GM12878 (cell line): ENCODE data around the gene MAP3K7CL. TPM values are rescaled to one million over a fixed set of nuclear protein-coding genes. Genes with fewer than 3 reads are reported as not detected.

Experiments
- ATAC-seq: fragments of 200-7000 bp; cut with Tn5 transposase; 3 replicates; pipeline ENCODE4 v1.9.1; 2020; ENCODE audit warnings: mild to moderate bottlenecking, moderate library complexity
- BruUV-seq: library from RNA; stranded (reverse); fragments of 400-500 nt; replicated peaks from 2 replicates; lab custom pipeline; 2021; lab: Mats Ljungman, UMichigan
- CTCF ChIA-PET: fragments of 300-600 bp; sonication (Branson Sonifier 250); formaldehyde crosslinking; extraction: SDS; loops from one replicate; lab custom pipeline; 2021; ENCODE audit warnings: inconsistent platforms; lab: Yijun Ruan, JAX
- POLR2A ChIA-PET: fragments of 350-600 bp; formaldehyde crosslinking; extraction: SDS; loops from one replicate; lab custom pipeline; 2021; ENCODE audit warnings: inconsistent platforms; lab: Charles Lee
- RAD21 ChIA-PET: fragments of 300-600 bp; sonication (Branson Sonifier 250); formaldehyde crosslinking; loops from one replicate; lab custom pipeline; 2023; ENCODE audit warnings: antibody characterized with exemption; ENCODE audit not compliant: unreplicated experiment; lab: Charles Lee
- SMC1A ChIA-PET: fragments of 300-600 bp; sonication (Branson Sonifier 250); formaldehyde crosslinking; loops from one replicate; lab custom pipeline; 2023; ENCODE audit not compliant: unreplicated experiment, uncharacterized antibody; lab: Charles Lee
- DNase-seq: peaks from one replicate; pipeline ENCODE4 v3.0.0-alpha.2; 2011; ENCODE audit warnings: low read depth, low spot score
- FAIRE-seq: peaks from 3 replicates; lab custom pipeline; 2011; peaks lifted over from hg19 to GRCh38; lab: Jason Lieb, UNC
- H2AFZ ChIP-seq: 2 replicates; pipeline ENCODE4 v1.6.0; 2011; ENCODE audit warnings: low read depth, low read length, control low read depth; ENCODE audit not compliant: control insufficient read depth
- H3K27ac ChIP-seq: 2 replicates; pipeline ENCODE4 v1.5.1; 2011; ENCODE audit warnings: control low read depth; ENCODE audit not compliant: control insufficient read depth, insufficient read depth
- H3K27me3 ChIP-seq, 2 experiments: replicated peaks in 1 of 2; 2 replicates each; pipeline versions ENCODE4 v1.6.0 to v1.6.1; 2011; ENCODE audit warnings: low read length in 1 of 2; ENCODE audit not compliant: control insufficient read depth in 2 of 2, insufficient read depth in 2 of 2
- H3K36me3 ChIP-seq, 2 experiments: 2 replicates each; pipeline ENCODE4 v1.5.1; 2011; ENCODE audit warnings: low read length in 1 of 2; ENCODE audit not compliant: control insufficient read depth in 2 of 2, insufficient read depth in 2 of 2
- H3K4me1 ChIP-seq: 2 replicates; pipeline ENCODE4 v1.6.1; 2011; ENCODE audit warnings: mild to moderate bottlenecking, low read length, moderate library complexity, mixed read lengths; ENCODE audit not compliant: control insufficient read depth, insufficient read depth
- H3K4me2 ChIP-seq: 2 replicates; pipeline ENCODE4 v1.6.0; 2011; ENCODE audit warnings: control low read depth; ENCODE audit not compliant: control insufficient read depth, insufficient read depth
- H3K4me3 ChIP-seq: fragments of 200-600 bp; sonication (generic); 2 replicates; pipeline ENCODE4 v1.5.1; 2016
- H3K79me2 ChIP-seq: 2 replicates; pipeline ENCODE4 v1.6.0; 2011; ENCODE audit warnings: low read length; ENCODE audit not compliant: control insufficient read depth, insufficient read depth
- H3K9ac ChIP-seq: 2 replicates; pipeline ENCODE4 v1.8.0; 2011; ENCODE audit warnings: low read length, control low read depth, mixed read lengths; ENCODE audit not compliant: control insufficient read depth, insufficient read depth
- H3K9me3 ChIP-seq: replicated peaks from 3 replicates; pipeline ENCODE4 v1.5.1; 2011; ENCODE audit warnings: mild to moderate bottlenecking, low read length; ENCODE audit not compliant: control insufficient read depth, insufficient read depth
- H4K20me1 ChIP-seq: 2 replicates; pipeline ENCODE4 v1.6.0; 2011; ENCODE audit not compliant: control insufficient read depth, insufficient read depth
- BCL11A ChIP-seq: IDR thresholded peaks from 2 replicates; pipeline ENCODE4 v1.6.1; 2011; ENCODE audit warnings: low read depth, low read length
- BHLHE40 ChIP-seq, 2 experiments: fragments of 450-650 bp in 1 of 2; IDR thresholded peaks; 2 replicates each; pipeline ENCODE4 v1.6.1; 2011 to 2017; ENCODE audit warnings: low read depth in 2 of 2, borderline replicate concordance in 1 of 2, improper control_type of control experiment in 1 of 2, low read length in 1 of 2, mild to moderate bottlenecking in 1 of 2
- CBX5 ChIP-seq: sonication (generic); IDR thresholded peaks from 2 replicates; pipeline ENCODE4 v1.6.1; 2016; ENCODE audit warnings: low read depth, moderate library complexity, mild to moderate bottlenecking, inconsistent platforms
- CHD2 ChIP-seq: IDR thresholded peaks from 2 replicates; pipeline ENCODE4 v1.6.1; 2011; ENCODE audit warnings: low read depth, low read length, improper control_type of control experiment, borderline replicate concordance
- EZH2 ChIP-seq: IDR thresholded peaks from 2 replicates; pipeline ENCODE4 v1.6.1; 2012; ENCODE audit warnings: low read depth, mild to moderate bottlenecking, control low read depth, inconsistent platforms, low read length, borderline replicate concordance; ENCODE audit not compliant: control insufficient read depth
- IKZF1 ChIP-seq: fragments of 450-650 bp; conservative IDR thresholded peaks from 2 replicates; pipeline ENCODE4 v1.6.1; 2017; ENCODE audit warnings: antibody characterized with exemption, mild to moderate bottlenecking
- IKZF2 ChIP-seq, 2 experiments: fragments of 450-650 bp; IDR thresholded peaks; 2 replicates each; pipeline ENCODE4 v1.6.1; 2017; ENCODE audit warnings: mild to moderate bottlenecking in 2 of 2, moderate library complexity in 2 of 2
- MEF2B ChIP-seq: fragments of 450-650 bp; IDR thresholded peaks from 2 replicates; pipeline ENCODE4 v1.6.1; 2018; ENCODE audit warnings: mild to moderate bottlenecking, moderate library complexity; ENCODE audit not compliant: partially characterized antibody, poor library complexity, severe bottlenecking
- NBN ChIP-seq: fragments of 450-650 bp; IDR thresholded peaks from 2 replicates; pipeline ENCODE4 v1.6.1; 2016
- POLR2A ChIP-seq: IDR thresholded peaks from 2 replicates; pipeline ENCODE4 v1.6.1; 2011; ENCODE audit warnings: low read depth, mild to moderate bottlenecking, low read length
- POLR2AphosphoS5 ChIP-seq: IDR thresholded peaks from 2 replicates; pipeline ENCODE4 v1.6.1; 2011; ENCODE audit warnings: mild to moderate bottlenecking, low read length, inconsistent platforms
- POU2F2 ChIP-seq: IDR thresholded peaks from 3 replicates; pipeline ENCODE4 v1.6.1; 2011; ENCODE audit warnings: low read depth, mild to moderate bottlenecking, low read length, borderline replicate concordance
- RELA ChIP-seq: fragments of 450-650 bp; IDR thresholded peaks from 2 replicates; pipeline ENCODE4 v1.8.0; 2014; ENCODE audit warnings: borderline replicate concordance; ENCODE audit not compliant: partially characterized antibody
- RUNX3 ChIP-seq: IDR thresholded peaks from 2 replicates; pipeline ENCODE4 v1.6.1; 2012; ENCODE audit warnings: low read length, inconsistent platforms
- SIN3A ChIP-seq: IDR thresholded peaks from 2 replicates; pipeline ENCODE4 v1.6.1; 2012; ENCODE audit warnings: low read depth, low read length, improper control_type of control experiment
- WGBS: methylation state at CpG from one replicate; pipeline ENCODE4 v1.1.6; 2016; ENCODE audit warnings: low lambda C conversion rate; ENCODE audit not compliant: insufficient replicate concordance, insufficient coverage; ENCODE audit errors: missing lambda C conversion rate; 5-methylcytosine and 5-hydroxymethylcytosine counted together
- in situ Hi-C: fragments of 300-500 bp; cut with MboI; formaldehyde crosslinking; loops from 9 replicates; pipeline ENCODE4 v1.14.3; 2018; ENCODE audit warnings: mixed read lengths
- intact Hi-C: fragments of 100-400 bp; cut with micrococcal nuclease; formaldehyde crosslinking; loops from one replicate; pipeline ENCODE4 v1.14.2; 2022; ENCODE audit not compliant: unreplicated experiment
- polyA plus RNA-seq, 11 experiments: library from polyadenylated mRNA; depleted of rRNA in 4 of 11; unstranded in 6 of 11; stranded (reverse) in 5 of 11; fragments of >200 nt; fragmentation: Nextera tagmentation in 4 of 11; fragmentation: Illumina TruSeq in 1 of 11; extraction: Ambion mirVana in 4 of 11; extraction: Trizol in 1 of 11; gene quantifications; 1 replicate in 1 of 11; 2 replicates in 10 of 11; pipeline versions ENCODE4 v1.2.1 to v1.2.3, GENCODE V29; 2011 to 2016; ENCODE audit warnings: inconsistent platforms in 2 of 11, missing spikeins in 2 of 11, low read depth in 1 of 11
- total RNA-seq, 4 experiments: library from RNA; depleted of rRNA in 3 of 4; stranded (reverse); fragments of >200 nt in 3 of 4; fragmentation: Illumina TruSeq in 1 of 4; extraction: Trizol in 1 of 4; gene quantifications; 2 replicates each; pipeline versions ENCODE4 v1.2.1 to v1.2.3, GENCODE V29; 2013 to 2021
- TF ChIP-seq, protein P1 (sequence below): fragments of 450-650 bp; IDR thresholded peaks from 2 replicates; pipeline ENCODE4 v1.6.1; 2016; ENCODE audit warnings: mild to moderate bottlenecking
- TF ChIP-seq, protein P2 (sequence below): IDR thresholded peaks from 2 replicates; pipeline ENCODE4 v1.6.1; 2011; ENCODE audit warnings: mild to moderate bottlenecking, low read depth, low read length, moderate library complexity; ENCODE audit not compliant: insufficient replicate concordance

Gene MAP3K7CL
- total and polyA plus RNA-seq, 10 of the 15 experiments (the other 5 are each of a cell fraction or from before 2014, with no cell fraction given), result 3.2 to 19.7 (median 6.6) TPM

DNA sequence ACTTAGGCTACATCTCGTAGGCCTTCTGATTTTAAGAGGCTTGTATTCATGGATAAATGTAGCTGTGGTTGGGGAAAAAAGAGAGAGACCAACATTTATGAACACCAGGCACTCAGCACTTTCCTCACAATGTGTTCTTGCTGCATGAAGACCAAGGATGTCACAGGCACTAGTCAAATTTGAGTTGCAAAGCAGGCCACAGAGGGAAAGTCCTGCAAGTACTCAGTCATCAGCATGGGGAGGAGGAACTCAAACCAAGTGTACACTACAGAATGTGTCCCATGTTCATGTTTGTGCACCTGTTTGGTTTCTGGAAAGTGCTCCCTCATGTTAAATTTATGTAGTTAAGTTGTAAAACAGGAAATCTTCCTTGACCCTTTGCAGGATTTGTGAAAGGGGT, 8.7 kb upstream of the MAP3K7CL start:
- H3K27ac ChIP-seq, result peak overlapping the region; percentile 70
- peaks cover 35% of the 10 kb centered on the region for H3K4me1 ChIP-seq
- H4K20me1 ChIP-seq, result no peaks in the 10 kb centered on the region
- no peaks in the 10 kb centered on the region for H3K79me2 ChIP-seq
- H3K9ac ChIP-seq, result peak overlapping the region; percentile 59
- BruUV-seq, result no TSS peak
- peak; percentile 66 for DNase-seq
- H3K9me3 ChIP-seq, result no peaks in the 10 kb centered on the region; the same call in 2 of the 3 replicates
- TF ChIP-seq BHLHE40 (IDR thresholded peaks at IDR 0.05; ENCODE audit: borderline replicate concordance in 1 of 2, low read depth in 2 of 2, low read length in 1 of 2) (0 out of 4 replicates have a peak, but pooled peaks of 1 of the 2 experiments have one; percentile 8), RUNX3 (peak; percentile 59), RELA (peak; percentile 39), IKZF1 (0 out of 2 replicates have a peak, but pooled peaks have one; percentile 10), POLR2AphosphoS5 (0 out of 2 replicates have a peak, but pooled peaks have one; percentile 33), POLR2A (peak; percentile 31; the same call in 1 of the 2 replicates), SIN3A (no peak), CHD2 (0 out of 2 replicates have a peak, but pooled peaks have one; percentile 15), MEF2B (no peak), NBN (0 out of 2 replicates have a peak, but pooled peaks have one; percentile 44), IKZF2 (IDR thresholded peaks at IDR 0.05) (peak in 1 of 2 experiments; percentile 18; a peak in 1 of 4 replicates), POU2F2 (peak; percentile 91; the same call in 2 of the 3 replicates), BCL11A (no peak), CBX5 (no peak), EZH2 (no peak)
- TF ChIP-seq, protein P1, sequence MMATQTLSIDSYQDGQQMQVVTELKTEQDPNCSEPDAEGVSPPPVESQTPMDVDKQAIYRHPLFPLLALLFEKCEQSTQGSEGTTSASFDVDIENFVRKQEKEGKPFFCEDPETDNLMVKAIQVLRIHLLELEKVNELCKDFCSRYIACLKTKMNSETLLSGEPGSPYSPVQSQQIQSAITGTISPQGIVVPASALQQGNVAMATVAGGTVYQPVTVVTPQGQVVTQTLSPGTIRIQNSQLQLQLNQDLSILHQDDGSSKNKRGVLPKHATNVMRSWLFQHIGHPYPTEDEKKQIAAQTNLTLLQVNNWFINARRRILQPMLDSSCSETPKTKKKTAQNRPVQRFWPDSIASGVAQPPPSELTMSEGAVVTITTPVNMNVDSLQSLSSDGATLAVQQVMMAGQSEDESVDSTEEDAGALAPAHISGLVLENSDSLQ, result peak; percentile 77
- TF ChIP-seq, protein P2, sequence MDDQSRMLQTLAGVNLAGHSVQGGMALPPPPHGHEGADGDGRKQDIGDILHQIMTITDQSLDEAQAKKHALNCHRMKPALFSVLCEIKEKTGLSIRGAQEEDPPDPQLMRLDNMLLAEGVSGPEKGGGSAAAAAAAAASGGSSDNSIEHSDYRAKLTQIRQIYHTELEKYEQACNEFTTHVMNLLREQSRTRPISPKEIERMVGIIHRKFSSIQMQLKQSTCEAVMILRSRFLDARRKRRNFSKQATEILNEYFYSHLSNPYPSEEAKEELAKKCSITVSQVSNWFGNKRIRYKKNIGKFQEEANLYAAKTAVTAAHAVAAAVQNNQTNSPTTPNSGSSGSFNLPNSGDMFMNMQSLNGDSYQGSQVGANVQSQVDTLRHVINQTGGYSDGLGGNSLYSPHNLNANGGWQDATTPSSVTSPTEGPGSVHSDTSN, result peak; percentile 38
- TF ChIP-seq, all 136 proteins: peak for 12
- POLR2A ChIA-PET, result interaction anchor here (0.8 to 1.6 kb wide), 6 partner anchors 9 to 179 kb away, joined by 3 to 7 read pairs (median 4); partner anchors contain the start of genes MAP3K7CL and USP16
- Histone ChIP-seq H3K4me3 (peak overlapping the region; percentile 35), H2AFZ (peak overlapping the region; percentile 74), H3K36me3 (no peaks in the 10 kb centered on the region), H3K4me2 (peak overlapping the region; percentile 83), H3K27me3 (no peaks in the 10 kb centered on the region)
- CTCF ChIA-PET, result interaction anchor here (0.8 to 1.1 kb wide), 3 partner anchors 10 to 246 kb away, joined by 3 read pairs; no protein-coding TSS in a partner anchor
- in situ Hi-C loops, result no loop called here
- peak; percentile 77 for ATAC-seq
- WGBS, result 4% methylated on average over 1 of the region's 1 CpG
- RAD21 ChIA-PET, result interaction anchor here (0.7 to 3.4 kb wide), 12 partner anchors 9 to 217 kb away, joined by 3 to 16 read pairs (median 4); no protein-coding TSS in a partner anchor
- SMC1A ChIA-PET, result interaction anchor here (0.8 to 2.4 kb wide), 18 partner anchors 10 to 250 kb away, joined by 3 to 20 read pairs (median 4); partner anchors contain the start of gene MAP3K7CL
- intact Hi-C loops, result loop anchor here (5.0 kb wide), 2 partner anchors 111 to 181 kb away; no protein-coding TSS in a partner anchor
- peak; percentile 57 for FAIRE-seq
